MCF 10A (cell line): ENCODE data around the gene INPP5B. TPM values are rescaled to one million over a fixed set of nuclear protein-coding genes. Genes with fewer than 3 reads are reported as not detected.

Source experiments
- Bru-seq: library from RNA; stranded (reverse); fragments of 400-500 nt; gene quantifications from one replicate; lab custom pipeline; 2021; lab: Mats Ljungman, UMichigan
- BruChase-seq, 2 experiments: library from RNA; stranded (reverse); fragments of 400-500 nt; gene quantifications; one replicate each; lab custom pipeline; 2021; lab: Mats Ljungman, UMichigan
- BruUV-seq: library from RNA; stranded (reverse); fragments of 400-500 nt; replicated peaks from 2 replicates; lab custom pipeline; 2021; lab: Mats Ljungman, UMichigan
- CTCF ChIA-PET: fragments of 300-600 bp; sonication (Branson Sonifier 250); formaldehyde crosslinking; extraction: SDS; loops from one replicate; lab custom pipeline; 2021; ENCODE audit warnings: antibody characterized with exemption, inconsistent platforms; lab: Yijun Ruan, JAX
- POLR2A ChIA-PET: fragments of 300-600, 350-650 bp; sonication (Branson Sonifier 250); formaldehyde crosslinking; extraction: SDS; loops from one replicate; lab custom pipeline; 2020; ENCODE audit warnings: antibody characterized with exemption, inconsistent platforms; lab: Yijun Ruan, JAX
- DNase-seq: peaks from one replicate; pipeline ENCODE4 v3.0.0-alpha.2; 2018; ENCODE audit not compliant: unreplicated experiment
- H3K27ac Mint-ChIP-seq: one replicate; pipeline ENCODE4 v1.8.0; 2022; ENCODE audit warnings: mild to moderate bottlenecking, low read depth, mixed read lengths; ENCODE audit not compliant: unreplicated experiment
- H3K27me3 Mint-ChIP-seq: one replicate; pipeline ENCODE4 v1.8.0; 2022; ENCODE audit warnings: mixed read lengths; ENCODE audit not compliant: insufficient read depth, unreplicated experiment
- H3K36me3 Mint-ChIP-seq: one replicate; pipeline ENCODE4 v1.8.0; 2022; ENCODE audit warnings: mild to moderate bottlenecking, moderate library complexity, mixed read lengths; ENCODE audit not compliant: insufficient read depth, unreplicated experiment
- H3K4me1 Mint-ChIP-seq: one replicate; pipeline ENCODE4 v1.8.0; 2022; ENCODE audit warnings: mixed read lengths; ENCODE audit not compliant: insufficient read depth, unreplicated experiment
- H3K4me3 Mint-ChIP-seq: one replicate; pipeline ENCODE4 v1.8.0; 2022; ENCODE audit warnings: mild to moderate bottlenecking, moderate library complexity, mixed read lengths; ENCODE audit not compliant: unreplicated experiment
- H3K9me3 Mint-ChIP-seq: one replicate; pipeline ENCODE4 v1.8.0; 2022; ENCODE audit warnings: mixed read lengths; ENCODE audit not compliant: unreplicated experiment
- CTCF ChIP-seq: fragments of 200-600 bp; IDR thresholded peaks from one replicate; pipeline ENCODE4 v1.8.0; 2022; ENCODE audit warnings: antibody characterized with exemption, mild to moderate bottlenecking; ENCODE audit not compliant: unreplicated experiment
- intact Hi-C: fragments of 100-400 bp; cut with micrococcal nuclease; formaldehyde crosslinking; loops from 2 replicates; pipeline ENCODE4 v1.14.1; 2022
- long read RNA-seq: library from polyadenylated mRNA; stranded (forward); transcript quantifications from one replicate; pipeline ENCODE4 v2.0.0, GENCODE V29; 2022
- total RNA-seq: library from RNA; stranded (reverse); gene quantifications from 2 replicates; pipeline ENCODE4 v1.2.3, GENCODE V29; 2022

Gene INPP5B
- total RNA-seq (4.7 and 5.9 TPM in 2 replicates), Bru-seq, nascent RNA (percentile 40 among the genes with signal in this experiment), BruChase-seq, experiment 1, labeled RNA remaining after a 6-hour chase (percentile 44 among the genes with signal in this experiment), BruChase-seq, experiment 2, labeled RNA remaining after a 2-hour chase (percentile 40 among the genes with signal in this experiment)
- long read RNA-seq, partial matches to known transcripts, result 0 of 5 reads
- long read RNA-seq, other reads (novel, unspliced or antisense), result 4 of 5 reads

- Mint-ChIP-seq H3K27ac (no peak within 1 kb of the TSS), H3K9me3 (no peaks in the 10 kb centered on the region), H3K27me3 (no peaks in the 10 kb centered on the region), H3K4me3 (peak within 1 kb of the TSS; percentile 33), H3K36me3 (no peaks in the 10 kb centered on the region), H3K4me1 (no peaks in the 10 kb centered on the region)
- no peak for TF ChIP-seq CTCF
- DNase-seq, result no peak
- no TSS peak for BruUV-seq
- CTCF ChIA-PET, result interaction anchor here (0.6 kb wide), 1 partner anchor 431 kb away, joined by 3 read pairs; no protein-coding TSS in a partner anchor
- POLR2A ChIA-PET, result interaction anchor here (1.5 kb wide), 1 partner anchor 9 kb away, joined by 3 read pairs; no protein-coding TSS in a partner anchor
- intact Hi-C loops, result no loop called here
Observed at GRCh38 chr1:37946703-37947360, at the start of gene INPP5B. Gene INPP5B (minus strand): TSS chr1:37947053. CDS start chr1:37946308, 745 bp downstream.

GRCh38 chr1:37995751-37996345, 49.0 kb upstream of the INPP5B start:
- no peaks in the 10 kb centered on the region for H3K9me3 Mint-ChIP-seq
- H3K36me3 Mint-ChIP-seq, result peaks cover 31% of the 10 kb centered on the region
- no peak for DNase-seq
- H3K27me3 Mint-ChIP-seq, result no peaks in the 10 kb centered on the region
- BruUV-seq, result no TSS peak
- no peak overlapping the region for H3K27ac Mint-ChIP-seq
- H3K4me1 Mint-ChIP-seq, result peaks cover 18% of the 10 kb centered on the region
- no peak overlapping the region for H3K4me3 Mint-ChIP-seq
- ChIA-PET POLR2A (no interaction called here), CTCF (no interaction called here)
- intact Hi-C loops, result no loop called here
- no peak for TF ChIP-seq CTCF

GRCh38 chr1:37994886-37995566, 48.2 kb upstream of the INPP5B start:
- Mint-ChIP-seq H3K4me3 (no peak overlapping the region), H3K27me3 (no peaks in the 10 kb centered on the region), H3K27ac (no peak overlapping the region), H3K9me3 (no peaks in the 10 kb centered on the region), H3K36me3 (peaks cover 33% of the 10 kb centered on the region), H3K4me1 (peaks cover 12% of the 10 kb centered on the region)
- ChIA-PET POLR2A (no interaction called here), CTCF (interaction anchor here (0.8 to 6.3 kb wide), 3 partner anchors 7 to 21 kb away, joined by 3 to 63 read pairs (median 4); no protein-coding TSS in a partner anchor)
- DNase-seq, result no peak
- intact Hi-C loops, result no loop called here
- no peak for TF ChIP-seq CTCF
- BruUV-seq, result TSS peak; percentile 13
